Measurements from ENCODE around the gene HLA-DMA.

GRCh38 chr6:32974016-32974333, 21.1 kb upstream of the HLA-DMA start:
- TF ChIP-seq CTCF (IDR thresholded peaks at IDR 0.05) (no peak), EP300 (IDR thresholded peaks at IDR 0.05) (no peak), POLR2A (IDR thresholded peaks at IDR 0.05) (no peak), POLR2AphosphoS5 (IDR thresholded peaks at IDR 0.05) (no peak)
